A549 (cell line): ENCODE data around the gene PLCD3.

Source experiments
- RNF2 ChIP-seq: fragments of 200-600 bp; sonication (generic); IDR thresholded peaks from 2 replicates; pipeline ENCODE4 v1.6.1; 2016; ENCODE audit warnings: low read depth, mild to moderate bottlenecking, antibody characterized with exemption, moderate library complexity, borderline replicate concordance
- TF ChIP-seq, protein P1 (sequence below): fragments of >200 bp; sonication (Bioruptor Twin); formaldehyde crosslinking; IDR thresholded peaks from 3 replicates; pipeline ENCODE4 v1.5.1; 2016

DNA sequence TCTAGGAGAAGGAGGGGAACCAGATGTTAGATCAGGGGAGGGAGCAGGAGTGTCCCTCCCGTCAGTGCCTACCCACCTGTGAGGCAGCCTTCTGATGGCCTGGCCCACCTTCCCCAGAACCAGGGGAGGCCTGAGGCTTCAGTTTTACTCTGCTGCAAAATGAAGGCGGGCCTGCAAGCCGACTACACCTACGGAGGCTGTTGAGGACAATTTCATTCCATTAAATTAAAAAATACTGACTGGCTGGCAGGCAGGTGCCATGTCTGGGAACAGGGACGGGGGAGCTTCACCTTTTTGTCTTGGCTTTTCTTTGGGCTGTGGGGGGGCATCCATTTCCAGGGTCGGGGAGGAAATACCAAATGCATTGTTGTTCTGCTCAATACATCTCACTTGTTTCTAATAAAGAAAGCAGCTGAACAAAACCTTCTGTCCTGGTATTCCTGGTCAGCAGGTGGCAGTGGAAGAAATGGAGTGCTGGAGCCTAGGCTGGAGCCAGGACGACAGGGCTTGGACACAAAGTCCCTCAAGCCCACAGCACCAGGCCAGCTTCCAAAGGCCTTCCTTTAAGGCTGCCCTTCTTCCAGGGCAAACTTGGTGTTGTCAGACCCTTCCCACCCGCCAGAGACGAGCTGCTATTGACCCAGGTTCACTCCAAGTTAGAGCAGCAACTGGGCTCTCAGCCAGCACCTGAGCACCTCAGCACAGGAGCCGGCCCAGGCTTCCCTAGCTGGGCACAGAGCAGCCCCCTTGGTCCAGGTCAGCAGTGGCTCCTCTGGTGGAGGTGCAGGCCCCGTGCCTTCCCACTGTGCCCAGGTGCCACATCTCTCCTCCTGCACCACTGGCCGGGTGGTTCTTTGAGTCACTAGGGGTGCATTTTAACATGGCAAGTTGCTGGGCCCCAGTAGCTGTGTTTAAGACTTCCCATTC, 23.5 kb downstream of the PLCD3 start:
- TF ChIP-seq, protein P1, sequence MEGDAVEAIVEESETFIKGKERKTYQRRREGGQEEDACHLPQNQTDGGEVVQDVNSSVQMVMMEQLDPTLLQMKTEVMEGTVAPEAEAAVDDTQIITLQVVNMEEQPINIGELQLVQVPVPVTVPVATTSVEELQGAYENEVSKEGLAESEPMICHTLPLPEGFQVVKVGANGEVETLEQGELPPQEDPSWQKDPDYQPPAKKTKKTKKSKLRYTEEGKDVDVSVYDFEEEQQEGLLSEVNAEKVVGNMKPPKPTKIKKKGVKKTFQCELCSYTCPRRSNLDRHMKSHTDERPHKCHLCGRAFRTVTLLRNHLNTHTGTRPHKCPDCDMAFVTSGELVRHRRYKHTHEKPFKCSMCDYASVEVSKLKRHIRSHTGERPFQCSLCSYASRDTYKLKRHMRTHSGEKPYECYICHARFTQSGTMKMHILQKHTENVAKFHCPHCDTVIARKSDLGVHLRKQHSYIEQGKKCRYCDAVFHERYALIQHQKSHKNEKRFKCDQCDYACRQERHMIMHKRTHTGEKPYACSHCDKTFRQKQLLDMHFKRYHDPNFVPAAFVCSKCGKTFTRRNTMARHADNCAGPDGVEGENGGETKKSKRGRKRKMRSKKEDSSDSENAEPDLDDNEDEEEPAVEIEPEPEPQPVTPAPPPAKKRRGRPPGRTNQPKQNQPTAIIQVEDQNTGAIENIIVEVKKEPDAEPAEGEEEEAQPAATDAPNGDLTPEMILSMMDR, result peak; percentile 46; the same call in 2 of the 3 replicates
- TF ChIP-seq RNF2, result no peak
